Nephron (organoid): ENCODE results near the gene NSD1.

Source experiments
- H3K27ac Mint-ChIP-seq, 3 experiments: 2 replicates each; pipeline ENCODE4 v1.8.0; 2020; ENCODE audit warnings: mixed read lengths in 3 of 3, mild to moderate bottlenecking in 2 of 3, moderate library complexity in 1 of 3
- H3K27me3 Mint-ChIP-seq: 2 replicates; pipeline ENCODE4 v1.8.0; 2021; ENCODE audit warnings: low read depth, mild to moderate bottlenecking, moderate library complexity, mixed read lengths
- H3K36me3 Mint-ChIP-seq: 2 replicates; pipeline ENCODE4 v1.8.0; 2020; ENCODE audit warnings: low read depth, mixed read lengths
- H3K4me1 Mint-ChIP-seq: 2 replicates; pipeline ENCODE4 v1.8.0; 2020; ENCODE audit warnings: mixed read lengths
- H3K4me3 Mint-ChIP-seq, 3 experiments: 2 replicates each; pipeline ENCODE4 v1.8.0; 2020; ENCODE audit warnings: mild to moderate bottlenecking in 3 of 3, mixed read lengths in 3 of 3, moderate library complexity in 2 of 3
- H3K9me3 Mint-ChIP-seq: 2 replicates; pipeline ENCODE4 v1.8.0; 2020; ENCODE audit warnings: mixed read lengths
- CTCF ChIP-seq, 3 experiments: fragments of 200-600 bp; sonication (generic); IDR thresholded peaks; one replicate each; pipeline ENCODE4 v1.5.0; 2021; ENCODE audit warnings: antibody characterized with exemption in 3 of 3; ENCODE audit not compliant: unreplicated experiment in 3 of 3

The NSD1 gene

GRCh38 chr5:177332896-177333260 lies 199.3 kb downstream of the NSD1 start:
- no peak overlapping the region for H3K4me3 Mint-ChIP-seq
- no peaks in the 10 kb centered on the region for H3K9me3 Mint-ChIP-seq
- peaks cover 36% of the 10 kb centered on the region for H3K36me3 Mint-ChIP-seq
- no peak for TF ChIP-seq CTCF (IDR thresholded peaks at IDR 0.05; ENCODE audit: unreplicated experiment in 3 of 3)
- H3K4me1 Mint-ChIP-seq = no peaks in the 10 kb centered on the region
- H3K27ac Mint-ChIP-seq = no peak overlapping the region
- no peaks in the 10 kb centered on the region for H3K27me3 Mint-ChIP-seq

GRCh38 chr5:177333420-177334154 lies 200.0 kb downstream of the NSD1 start:
- TF ChIP-seq CTCF (IDR thresholded peaks at IDR 0.05; ENCODE audit: unreplicated experiment in 3 of 3) = no peak
- H3K36me3 Mint-ChIP-seq = peaks cover 36% of the 10 kb centered on the region
- no peaks in the 10 kb centered on the region for H3K4me1 Mint-ChIP-seq
- no peaks in the 10 kb centered on the region for H3K9me3 Mint-ChIP-seq
- no peaks in the 10 kb centered on the region for H3K27me3 Mint-ChIP-seq
- H3K4me3 Mint-ChIP-seq = no peak overlapping the region
- H3K27ac Mint-ChIP-seq = no peak overlapping the region

- H3K36me3 Mint-ChIP-seq = peaks cover 36% of the 10 kb centered on the region
- no peaks in the 10 kb centered on the region for H3K4me1 Mint-ChIP-seq
- no peaks in the 10 kb centered on the region for H3K27me3 Mint-ChIP-seq
- no peak for TF ChIP-seq CTCF (IDR thresholded peaks at IDR 0.05; ENCODE audit: unreplicated experiment in 3 of 3)
- H3K27ac Mint-ChIP-seq = no peak overlapping the region
- H3K9me3 Mint-ChIP-seq = no peaks in the 10 kb centered on the region
- H3K4me3 Mint-ChIP-seq = no peak overlapping the region
Measured at GRCh38 chr5:177334155-177334551, 200.6 kb downstream of the NSD1 start.

- no peaks in the 10 kb centered on the region for H3K27me3 Mint-ChIP-seq
- no peaks in the 10 kb centered on the region for H3K4me1 Mint-ChIP-seq
- H3K36me3 Mint-ChIP-seq = peaks cover 39% of the 10 kb centered on the region
- H3K4me3 Mint-ChIP-seq = no peak overlapping the region
- no peaks in the 10 kb centered on the region for H3K9me3 Mint-ChIP-seq
- no peak for TF ChIP-seq CTCF (IDR thresholded peaks at IDR 0.05; ENCODE audit: unreplicated experiment in 3 of 3)
- H3K27ac Mint-ChIP-seq = no peak overlapping the region
Measured at GRCh38 chr5:177334781-177335700, 201.5 kb downstream of the NSD1 start.

- Mint-ChIP-seq H3K36me3 (peaks cover 37% of the 10 kb centered on the region), H3K4me1 (no peaks in the 10 kb centered on the region), H3K27ac (no peak overlapping the region), H3K4me3 (no peak overlapping the region), H3K9me3 (no peaks in the 10 kb centered on the region), H3K27me3 (no peaks in the 10 kb centered on the region)
- TF ChIP-seq CTCF (IDR thresholded peaks at IDR 0.05; ENCODE audit: unreplicated experiment in 3 of 3) = no peak
Measured at GRCh38 chr5:177335701-177336065, 202.1 kb downstream of the NSD1 start.
